Coronary artery (tissue), 2 donors: ENCODE measurements around the gene KCNG2.
A peak's percentile ranks its signal among the peaks of the same experiment; 100 is the strongest.

Experiments used
- DNase-seq: peaks from one replicate; pipeline ENCODE4 v3.0.0-alpha.2; 2017; ENCODE audit warnings: low spot score
- H3K27ac ChIP-seq, 2 donors: fragments of 200-600 bp; sonication (generic); one replicate each; pipeline ENCODE4 v1.5.1; 2016 to 2019
- H3K4me3 ChIP-seq: fragments of 200-600 bp; sonication (generic); 2 replicates; pipeline ENCODE4 v1.5.1; 2016; ENCODE audit warnings: mild to moderate bottlenecking, moderate library complexity
- TF ChIP-seq, protein P1 (sequence below): fragments of 200-600 bp; sonication (generic); IDR thresholded peaks from one replicate; pipeline ENCODE4 v1.5.1; 2019; ENCODE audit warnings: antibody characterized with exemption

The KCNG2 gene

GRCh38 chr18:79851950-79852349 lies 54.2 kb downstream of the KCNG2 start:
- peak; percentile 65 for DNase-seq
- TF ChIP-seq, protein P1, sequence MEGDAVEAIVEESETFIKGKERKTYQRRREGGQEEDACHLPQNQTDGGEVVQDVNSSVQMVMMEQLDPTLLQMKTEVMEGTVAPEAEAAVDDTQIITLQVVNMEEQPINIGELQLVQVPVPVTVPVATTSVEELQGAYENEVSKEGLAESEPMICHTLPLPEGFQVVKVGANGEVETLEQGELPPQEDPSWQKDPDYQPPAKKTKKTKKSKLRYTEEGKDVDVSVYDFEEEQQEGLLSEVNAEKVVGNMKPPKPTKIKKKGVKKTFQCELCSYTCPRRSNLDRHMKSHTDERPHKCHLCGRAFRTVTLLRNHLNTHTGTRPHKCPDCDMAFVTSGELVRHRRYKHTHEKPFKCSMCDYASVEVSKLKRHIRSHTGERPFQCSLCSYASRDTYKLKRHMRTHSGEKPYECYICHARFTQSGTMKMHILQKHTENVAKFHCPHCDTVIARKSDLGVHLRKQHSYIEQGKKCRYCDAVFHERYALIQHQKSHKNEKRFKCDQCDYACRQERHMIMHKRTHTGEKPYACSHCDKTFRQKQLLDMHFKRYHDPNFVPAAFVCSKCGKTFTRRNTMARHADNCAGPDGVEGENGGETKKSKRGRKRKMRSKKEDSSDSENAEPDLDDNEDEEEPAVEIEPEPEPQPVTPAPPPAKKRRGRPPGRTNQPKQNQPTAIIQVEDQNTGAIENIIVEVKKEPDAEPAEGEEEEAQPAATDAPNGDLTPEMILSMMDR: no peak

GRCh38 chr18:79852561-79853302 lies 55.0 kb downstream of the KCNG2 start:
- TF ChIP-seq, protein P1: no peak
- DNase-seq: peak; percentile 69

More at GRCh38 chr18:79851950-79852349, 54.2 kb downstream of the KCNG2 start:
- no peak overlapping the region for H3K27ac ChIP-seq
- no peak overlapping the region for H3K4me3 ChIP-seq

DNA sequence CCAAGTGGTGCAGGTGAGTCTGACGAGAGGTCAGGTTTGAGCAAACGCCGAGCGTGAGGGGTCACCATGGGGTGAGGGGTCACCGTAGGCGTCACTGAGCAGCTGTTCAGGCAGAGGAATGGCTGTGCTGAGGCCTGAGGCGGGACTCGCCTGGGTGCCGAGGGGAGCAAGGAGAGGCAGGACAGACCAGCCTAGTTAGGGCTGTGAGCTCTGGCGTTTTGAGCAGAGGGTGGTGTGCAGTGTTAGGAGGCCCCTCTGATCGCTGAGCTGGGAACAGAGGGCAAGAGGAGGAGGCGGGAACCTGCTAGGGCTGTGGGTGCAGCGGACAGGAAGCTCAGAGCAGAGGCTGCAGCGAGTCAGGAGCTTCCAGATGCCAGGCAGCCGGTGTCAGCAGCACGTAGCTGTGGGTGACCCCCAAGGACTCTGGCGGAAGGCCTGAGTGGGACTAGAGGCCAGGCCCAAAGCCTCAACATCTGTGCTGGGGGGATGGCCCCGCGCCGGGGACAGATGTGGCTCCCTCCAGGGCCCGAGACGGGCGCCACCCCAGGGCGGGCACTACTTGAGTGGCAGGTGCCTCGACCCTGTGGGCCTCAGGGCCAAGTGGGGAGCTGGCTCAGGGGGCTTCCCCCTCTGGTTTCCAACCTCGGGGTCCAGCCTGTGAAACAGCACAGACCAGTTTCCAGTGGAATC lies 55.7 kb downstream of the KCNG2 start:
- TF ChIP-seq, protein P1: no peak
- peak; percentile 56 for DNase-seq
- no peak overlapping the region for H3K4me3 ChIP-seq
- no peak overlapping the region for H3K27ac ChIP-seq

More at GRCh38 chr18:79852561-79853302, 55.0 kb downstream of the KCNG2 start:
- H3K4me3 ChIP-seq: no peak overlapping the region
- no peak overlapping the region for H3K27ac ChIP-seq

- H3K27ac ChIP-seq: no peak overlapping the region
- peak; percentile 33 for DNase-seq
- no peak overlapping the region for H3K4me3 ChIP-seq
- TF ChIP-seq, protein P1: no peak
These were observed 56.2 kb downstream of the KCNG2 start for GRCh38 chr18:79853993-79854364.

- TF ChIP-seq, protein P1: no peak
- Histone ChIP-seq H3K27ac (no peak overlapping the region), H3K4me3 (no peak overlapping the region)
- DNase-seq: peak; percentile 66
These were observed 57.6 kb downstream of the KCNG2 start for GRCh38 chr18:79855147-79855933.

DNA sequence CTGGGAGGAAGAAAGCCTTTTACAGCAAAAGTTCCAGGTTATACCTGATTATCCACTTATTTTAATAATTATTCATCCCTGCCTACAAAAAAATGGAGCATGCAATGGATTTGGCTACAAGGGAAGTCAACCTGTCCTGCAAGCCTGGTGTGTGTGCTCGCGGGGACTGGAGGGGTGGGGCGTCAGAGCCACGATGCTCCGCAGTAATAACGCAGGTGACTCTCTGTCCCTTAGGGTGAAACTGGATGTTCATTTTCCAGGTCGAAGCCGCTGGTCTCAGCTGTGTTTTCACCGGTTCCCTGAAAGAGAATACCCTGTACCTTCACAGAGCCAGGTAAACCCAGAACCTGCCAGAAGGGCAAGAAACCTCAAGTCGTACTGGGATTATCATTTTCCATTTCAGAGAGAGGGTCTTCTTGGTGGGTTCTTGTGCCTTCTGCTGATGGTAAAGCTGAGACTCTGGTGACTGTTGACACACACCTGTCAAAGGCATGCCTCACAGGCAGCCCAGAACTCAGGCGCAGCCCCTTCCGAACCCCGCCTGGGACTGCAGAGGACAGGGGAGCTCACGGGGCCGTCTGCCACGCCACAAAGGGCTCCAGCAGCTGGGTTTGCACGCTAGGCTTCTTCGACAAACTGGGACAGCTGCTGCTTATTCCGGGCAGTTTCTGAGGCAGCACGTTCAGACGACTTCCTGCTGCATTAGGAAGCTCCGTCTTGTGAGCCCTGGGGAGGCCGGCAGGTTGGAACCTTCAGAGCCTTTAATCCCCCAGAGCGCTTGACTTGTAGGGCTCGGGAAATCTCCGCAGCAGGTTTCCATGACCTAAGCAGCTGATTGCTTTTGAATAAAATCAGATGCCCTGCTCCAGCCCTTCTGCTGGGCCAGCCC lies 58.6 kb downstream of the KCNG2 start:
- DNase-seq: no peak
- no peak overlapping the region for H3K27ac ChIP-seq
- no peak overlapping the region for H3K4me3 ChIP-seq
- TF ChIP-seq, protein P1: no peak
